GM23338 (cell line): Measurements from ENCODE around the gene BATF3. TPM values are rescaled to one million over a fixed set of nuclear protein-coding genes. Genes with fewer than 3 reads are reported as not detected.

Experiments used
- ATAC-seq: fragments of 200-7000 bp; cut with Tn5 transposase; 3 replicates; pipeline ENCODE4 v1.9.1; 2020
- DNase-seq: peaks from one replicate; pipeline ENCODE4 v3.0.0-alpha.2; 2015; ENCODE audit warnings: low spot score
- H2AFZ ChIP-seq: fragments of 200-600 bp; sonication (generic); 2 replicates; pipeline ENCODE4 v1.8.0; 2016; ENCODE audit warnings: antibody characterized with exemption, mild to moderate bottlenecking, moderate library complexity
- H3F3A ChIP-seq: fragments of 200-600 bp; sonication (generic); replicated peaks from 2 replicates; pipeline ENCODE4 v1.8.0; 2017; ENCODE audit warnings: antibody characterized with exemption, mixed run types, low read depth
- H3K27ac ChIP-seq: fragments of 200-600 bp; sonication (generic); 2 replicates; pipeline ENCODE4 v1.6.1; 2016; ENCODE audit warnings: low read depth
- H3K27me3 ChIP-seq: fragments of 200-600 bp; sonication (generic); 2 replicates; pipeline ENCODE4 v1.8.0; 2016; ENCODE audit warnings: mild to moderate bottlenecking, mixed run types, moderate library complexity; ENCODE audit not compliant: insufficient read depth
- H3K36me3 ChIP-seq: fragments of 200-600 bp; sonication (generic); 2 replicates; pipeline ENCODE4 v1.8.0; 2016; ENCODE audit warnings: mild to moderate bottlenecking; ENCODE audit not compliant: insufficient read depth
- H3K4me1 ChIP-seq: fragments of 200-600 bp; sonication (generic); 2 replicates; pipeline ENCODE4 v1.8.0; 2016; ENCODE audit warnings: mild to moderate bottlenecking, moderate library complexity; ENCODE audit not compliant: insufficient read depth
- H3K4me2 ChIP-seq: fragments of 200-600 bp; sonication (generic); 2 replicates; pipeline ENCODE4 v1.7.1; 2017; ENCODE audit warnings: mixed run types
- H3K4me3 ChIP-seq: fragments of 200-600 bp; sonication (generic); 2 replicates; pipeline ENCODE4 v1.6.1; 2016; ENCODE audit warnings: mixed run types
- H3K79me2 ChIP-seq: fragments of 200-600 bp; sonication (generic); replicated peaks from 2 replicates; pipeline ENCODE4 v1.8.0; 2017; ENCODE audit warnings: mild to moderate bottlenecking; ENCODE audit not compliant: insufficient read depth
- H3K9me2 ChIP-seq: fragments of 200-600 bp; sonication (generic); 2 replicates; pipeline ENCODE4 v1.8.0; 2017; ENCODE audit not compliant: insufficient read depth
- H4K20me1 ChIP-seq: fragments of 200-600 bp; sonication (generic); replicated peaks from 2 replicates; pipeline ENCODE4 v1.8.0; 2017; ENCODE audit warnings: mild to moderate bottlenecking; ENCODE audit not compliant: insufficient read depth
- H3K27ac Mint-ChIP-seq: 2 replicates; pipeline ENCODE4 v1.8.0; 2020; ENCODE audit warnings: inconsistent platforms, mild to moderate bottlenecking, moderate library complexity, mixed read lengths
- H3K27me3 Mint-ChIP-seq: 3 replicates; pipeline ENCODE4 v1.8.0; 2022; ENCODE audit warnings: low read depth, mild to moderate bottlenecking, moderate library complexity, mixed read lengths, inconsistent platforms; ENCODE audit not compliant: insufficient read depth, poor library complexity
- H3K36me3 Mint-ChIP-seq: 3 replicates; pipeline ENCODE4 v1.8.0; 2021; ENCODE audit warnings: low read depth, mild to moderate bottlenecking, inconsistent platforms, moderate library complexity, mixed read lengths
- H3K4me1 Mint-ChIP-seq: 3 replicates; pipeline ENCODE4 v1.8.0; 2020; ENCODE audit warnings: mild to moderate bottlenecking, inconsistent platforms, mixed read lengths
- H3K4me3 Mint-ChIP-seq: 3 replicates; pipeline ENCODE4 v1.8.0; 2021; ENCODE audit warnings: moderate library complexity, mild to moderate bottlenecking, inconsistent platforms, mixed read lengths
- H3K9me3 Mint-ChIP-seq: 3 replicates; pipeline ENCODE4 v1.8.0; 2020; ENCODE audit warnings: moderate library complexity, mild to moderate bottlenecking, inconsistent platforms, mixed read lengths
- ETS1 ChIP-seq: IDR thresholded peaks from 2 replicates; pipeline ENCODE4 v1.6.1; 2016; ENCODE audit warnings: antibody characterized with exemption
- EZH2 ChIP-seq: fragments of 200-600 bp; sonication (generic); IDR thresholded peaks from one replicate; pipeline ENCODE4 v1.8.0; 2017; ENCODE audit warnings: antibody characterized with exemption, mild to moderate bottlenecking, low read depth; ENCODE audit not compliant: unreplicated experiment
- JUNB ChIP-seq: IDR thresholded peaks from one replicate; pipeline ENCODE4 v1.6.1; 2016; ENCODE audit warnings: antibody characterized with exemption; ENCODE audit not compliant: unreplicated experiment
- NANOG ChIP-seq: IDR thresholded peaks from 2 replicates; pipeline ENCODE4 v1.6.1; 2016; ENCODE audit warnings: antibody characterized with exemption, borderline replicate concordance
- REST ChIP-seq: IDR thresholded peaks from one replicate; pipeline ENCODE4 v1.6.1; 2018; ENCODE audit warnings: antibody characterized with exemption; ENCODE audit not compliant: unreplicated experiment
- STAT1 ChIP-seq: IDR thresholded peaks from one replicate; pipeline ENCODE4 v1.6.1; 2016; ENCODE audit warnings: antibody characterized with exemption; ENCODE audit not compliant: unreplicated experiment
- ZNF462 ChIP-seq: fragments of 250-450 bp; sonication (Bioruptor Pico); IDR thresholded peaks from 2 replicates; pipeline ENCODE4 v1.5.0; 2020; ENCODE audit warnings: mild to moderate bottlenecking, moderate library complexity
- polyA plus RNA-seq: library from polyadenylated mRNA; unstranded; fragments of >200 nt; fragmentation: Nextera tagmentation; extraction: Ambion mirVana; gene quantifications from 2 replicates; pipeline ENCODE4 v1.2.1, GENCODE V29; 2016
- total RNA-seq: library from RNA; depleted of rRNA; stranded (reverse); fragments of >200 nt; shearing (Covaris generic); gene quantifications from 2 replicates; pipeline ENCODE4 v1.2.3, GENCODE V29; 2014

Gene BATF3
- total and polyA plus RNA-seq, 2 experiments from 2014 or later, result 3.6 to 7.8 TPM

GRCh38 chr1:212713465-212714136 lies 14.0 kb upstream of the BATF3 start (continued):
- TF ChIP-seq JUNB (no peak), STAT1 (no peak), REST (no peak)

GRCh38 chr1:212712451-212713303 lies 13.0 kb upstream of the BATF3 start:
- H3K4me1 ChIP-seq, result no peaks in the 10 kb centered on the region
- H3K27ac ChIP-seq, result no peak overlapping the region
- H3K9me2 ChIP-seq, result no peaks in the 10 kb centered on the region
- Mint-ChIP-seq H3K4me3 (no peak overlapping the region), H3K27me3 (no peaks in the 10 kb centered on the region), H3K36me3 (no peaks in the 10 kb centered on the region), H3K27ac (no peak overlapping the region), H3K4me1 (peaks cover 5% of the 10 kb centered on the region), H3K9me3 (peaks cover 3% of the 10 kb centered on the region; the same call in 2 of the 3 replicates)
- H3K79me2 ChIP-seq, result no peaks in the 10 kb centered on the region
- no peaks in the 10 kb centered on the region for H3F3A ChIP-seq
- H4K20me1 ChIP-seq, result no peaks in the 10 kb centered on the region
- DNase-seq (no peak), ATAC-seq (no peak; the same call in 2 of the 3 replicates)
- H2AFZ ChIP-seq, result no peak overlapping the region
- no peak overlapping the region for H3K4me2 ChIP-seq
- H3K27me3 ChIP-seq, result no peaks in the 10 kb centered on the region
- no peaks in the 10 kb centered on the region for H3K36me3 ChIP-seq
- no peak overlapping the region for H3K4me3 ChIP-seq
- TF ChIP-seq REST, result no peak
- TF ChIP-seq EZH2, result no peak
- TF ChIP-seq ETS1, result no peak
- TF ChIP-seq JUNB, result no peak
- no peak for TF ChIP-seq NANOG
- TF ChIP-seq ZNF462 (CRISPR knock-in tag), result no peak
